Hippocampal formation (tissue), 2 donors: ENCODE measurements around the gene DLG1.
"Not testable (repeated sequence)": the region's sequence is repeated elsewhere in the genome, so short reads cannot be mapped to it uniquely, and the experiment has no call there.

Experiments used
- DNase-seq, 2 donors: peaks; one replicate each; lab custom pipeline; 2025; lab: John Stamatoyannopoulos, UW

DLG1 gene

GRCh38 chr3:197242784-197243432 lies 55.5 kb downstream of the DLG1 start:
- DNase-seq: no peak

GRCh38 chr3:197241173-197241572 lies 57.2 kb downstream of the DLG1 start:
- DNase-seq: no peak

GRCh38 chr3:197239857-197240256 lies 58.6 kb downstream of the DLG1 start:
- DNase-seq: no peak

- DNase-seq: no peak
These were observed 59.6 kb downstream of the DLG1 start for GRCh38 chr3:197238842-197239241.

- DNase-seq: no peak
These were observed 60.5 kb downstream of the DLG1 start for GRCh38 chr3:197237897-197238296.

- DNase-seq: no peak
These were observed 62.0 kb downstream of the DLG1 start for GRCh38 chr3:197236362-197236761.

GRCh38 chr3:197234947-197235914 lies 63.2 kb downstream of the DLG1 start:
- DNase-seq: no peak

GRCh38 chr3:197231321-197231720 lies 67.1 kb downstream of the DLG1 start:
- no peak for DNase-seq

GRCh38 chr3:197229836-197230235 lies 68.6 kb downstream of the DLG1 start:
- no peak for DNase-seq

- no peak for DNase-seq
These were observed 69.2 kb downstream of the DLG1 start for GRCh38 chr3:197229178-197229577.

- no peak for DNase-seq
These were observed 70.4 kb downstream of the DLG1 start for GRCh38 chr3:197227780-197228574.

- DNase-seq: peak in 1 of 2 donors; percentile 26
These were observed 72.2 kb downstream of the DLG1 start for GRCh38 chr3:197226179-197226578.

GRCh38 chr3:197225579-197225978 lies 72.8 kb downstream of the DLG1 start:
- no peak for DNase-seq

- peak in 1 of 2 donors; percentile 66 for DNase-seq
These were observed 74.4 kb downstream of the DLG1 start for GRCh38 chr3:197224034-197224444.

- DNase-seq: no peak
These were observed 75.5 kb downstream of the DLG1 start for GRCh38 chr3:197222937-197223370.

GRCh38 chr3:197219619-197220018 lies 78.8 kb downstream of the DLG1 start:
- no peak for DNase-seq

- DNase-seq: no peak
These were observed 80.2 kb downstream of the DLG1 start for GRCh38 chr3:197218210-197218609.

- no peak for DNase-seq
These were observed 81.5 kb downstream of the DLG1 start for GRCh38 chr3:197216914-197217313.

- no peak for DNase-seq
These were observed 82.1 kb downstream of the DLG1 start for GRCh38 chr3:197216169-197216860.

- DNase-seq: no peak
These were observed 86.1 kb downstream of the DLG1 start for GRCh38 chr3:197212290-197212689.

GRCh38 chr3:197211698-197212097 lies 86.7 kb downstream of the DLG1 start:
- not testable (repeated sequence) for DNase-seq
